Lung (tissue), 12 donors: ENCODE measurements around the gene SMURF1. TPM values are rescaled to one million over a fixed set of nuclear protein-coding genes. Genes with fewer than 3 reads are reported as not detected.

Source experiments
- ATAC-seq: fragments of 200-7000 bp; cut with Tn5 transposase; one replicate; pipeline ENCODE4 v1.9.1; 2020; ENCODE audit warnings: moderate number of reproducible peaks; ENCODE audit not compliant: insufficient read depth, low FRiP score
- DNase-seq, 3 donors: peaks; one replicate each; pipeline ENCODE4 v3.0.0-alpha.2; 2013 to 2017
- H3K27ac ChIP-seq, 2 donors: one replicate each; pipeline ENCODE4 v1.5.1; 2013; ENCODE audit warnings: mild to moderate bottlenecking in 2 of 2, moderate library complexity in 2 of 2, control low read depth in 1 of 2, inconsistent platforms in 1 of 2, low read depth in 1 of 2, low read length in 1 of 2
- H3K27me3 ChIP-seq, 3 donors: one replicate each; pipeline ENCODE4 v1.5.1; 2013; ENCODE audit warnings: low read length in 2 of 3; ENCODE audit not compliant: control insufficient read depth in 3 of 3, insufficient read depth in 3 of 3
- H3K36me3 ChIP-seq, 4 donors: one replicate each; pipeline ENCODE4 v1.5.1; 2013; ENCODE audit warnings: low read length in 4 of 4, mild to moderate bottlenecking in 1 of 4, moderate library complexity in 1 of 4; ENCODE audit not compliant: control insufficient read depth in 4 of 4, insufficient read depth in 4 of 4
- H3K4me1 ChIP-seq, 5 donors: one replicate each; pipeline ENCODE4 v1.5.1; 2013; ENCODE audit warnings: low read length in 5 of 5, mild to moderate bottlenecking in 2 of 5, moderate library complexity in 1 of 5; ENCODE audit not compliant: control insufficient read depth in 5 of 5, insufficient read depth in 5 of 5
- H3K4me3 ChIP-seq: one replicate; pipeline ENCODE4 v1.5.1; 2013; ENCODE audit warnings: mild to moderate bottlenecking, control low read depth, moderate library complexity
- H3K9ac ChIP-seq, 2 donors: one replicate each; pipeline ENCODE4 v1.5.1; 2013; ENCODE audit warnings: low read length in 2 of 2, control low read depth in 1 of 2; ENCODE audit not compliant: insufficient read depth in 1 of 2
- H3K9me3 ChIP-seq, 4 donors: one replicate each; pipeline ENCODE4 v1.5.1; 2013; ENCODE audit warnings: low read length in 3 of 4, mild to moderate bottlenecking in 1 of 4, moderate library complexity in 1 of 4; ENCODE audit not compliant: control insufficient read depth in 4 of 4, insufficient read depth in 3 of 4
- CTCF ChIP-seq: IDR thresholded peaks from 2 replicates; pipeline ENCODE4 v1.5.1; 2012; ENCODE audit warnings: mild to moderate bottlenecking; ENCODE audit errors: control extremely low read depth, extremely low read depth
- WGBS, 2 donors: extraction: QIAGEN DNeasy Blood & Tissue Kit; methylation state at CpG; one replicate each; pipeline ENCODE4 v1.1.7; 2013; 5-methylcytosine and 5-hydroxymethylcytosine counted together
- polyA plus RNA-seq, 2 donors: library from polyadenylated mRNA; stranded (reverse); fragments of 200-250 nt; gene quantifications; one replicate each; pipeline ENCODE4 v1.2.1, GENCODE V29; 2013
- total RNA-seq, 2 donors: library from RNA; depleted of rRNA in 1 of 2; stranded (reverse); fragments of >200 nt in 1 of 2; gene quantifications; one replicate each; pipeline ENCODE4 v1.2.1, GENCODE V29; 2014 to 2021
- donor health status: control.
- donor health status: control.
- donor health status: Bipolar disorder and iron deficiency.
- donor health status: healthy.
- donor health status: DM: yes; HTN: yes; CAD: no.

The SMURF1 gene
- total and polyA plus RNA-seq, 4 donors = 9.0 to 36.4 (median 21.5) TPM

GRCh38 chr7:99016196-99016595 lies 127.7 kb downstream of the SMURF1 start:
- Histone ChIP-seq H3K9ac (no peak overlapping the region), H3K4me3 (no peak overlapping the region), H3K27me3 (no peaks in the 10 kb centered on the region), H3K27ac (no peak overlapping the region), H3K36me3 (peaks cover 19 to 35% (median 30%) of the 10 kb centered on the region in 4 donors), H3K4me1 (no peaks in the 10 kb centered on the region), H3K9me3 (no peaks in the 10 kb centered on the region)
- 93 to 97% methylated on average over 8 of the region's 8 CpGs for WGBS, 2 donors
- DNase-seq (no peak), ATAC-seq (no peak)
- TF ChIP-seq CTCF = no peak

GRCh38 chr7:99014113-99014985 lies 129.6 kb downstream of the SMURF1 start:
- H3K9ac ChIP-seq = no peak overlapping the region
- ATAC-seq = no peak
- H3K27me3 ChIP-seq = no peaks in the 10 kb centered on the region
- H3K4me3 ChIP-seq = no peak overlapping the region
- DNase-seq = no peak
- H3K27ac ChIP-seq = no peak overlapping the region
- H3K9me3 ChIP-seq = no peaks in the 10 kb centered on the region
- WGBS, 2 donors = 95 to 96% methylated on average over 18 of the region's 18 CpGs
- H3K36me3 ChIP-seq = peaks cover 16 to 46% (median 32%) of the 10 kb centered on the region in 4 donors
- H3K4me1 ChIP-seq = no peaks in the 10 kb centered on the region
- no peak for TF ChIP-seq CTCF

GRCh38 chr7:99013266-99014112 lies 130.4 kb downstream of the SMURF1 start:
- Histone ChIP-seq H3K27ac (no peak overlapping the region), H3K9ac (no peak overlapping the region), H3K36me3 (peaks cover 20 to 55% (median 38%) of the 10 kb centered on the region in 4 donors), H3K9me3 (no peaks in the 10 kb centered on the region), H3K4me3 (no peak overlapping the region), H3K4me1 (no peaks in the 10 kb centered on the region), H3K27me3 (no peaks in the 10 kb centered on the region)
- no peak for DNase-seq
- TF ChIP-seq CTCF = no peak
- no peak for ATAC-seq
- 97 to 98% methylated on average over 25 of the region's 25 CpGs for WGBS, 2 donors
